Upper lobe of left lung (tissue), 4 donors: ENCODE data around the gene BRAF.

Experiments used
- CTCF ChIP-seq, 6 experiments: fragments of 450-650 bp in 4 of 6; fragments of 200-600 bp in 2 of 6; sonication (generic) in 2 of 6; IDR thresholded peaks; one replicate each; pipeline ENCODE4 v1.5.1; 2016 to 2019; ENCODE audit warnings: antibody characterized with exemption in 6 of 6
- EP300 ChIP-seq, 4 donors: sonication (generic); formaldehyde crosslinking; IDR thresholded peaks; one replicate each; pipeline ENCODE4 v1.5.1; 2017; ENCODE audit warnings: antibody characterized with exemption in 4 of 4, control low read depth in 2 of 4
- POLR2A ChIP-seq, 4 donors: fragments of 450-650 bp; IDR thresholded peaks; one replicate each; pipeline ENCODE4 v1.5.1; 2016 to 2017; ENCODE audit warnings: antibody characterized with exemption in 4 of 4, mild to moderate bottlenecking in 2 of 4
- POLR2AphosphoS5 ChIP-seq, 2 donors: sonication (generic); formaldehyde crosslinking; IDR thresholded peaks; one replicate each; pipeline ENCODE4 v1.5.1; 2017; ENCODE audit warnings: antibody characterized with exemption in 2 of 2

GRCh38 chr7:140774371-140774770, 150.4 kb downstream of the BRAF start:
- TF ChIP-seq POLR2AphosphoS5 (IDR thresholded peaks at IDR 0.05): no peak
- TF ChIP-seq CTCF (IDR thresholded peaks at IDR 0.05): no peak
- TF ChIP-seq POLR2A (IDR thresholded peaks at IDR 0.05): no peak
- TF ChIP-seq EP300 (IDR thresholded peaks at IDR 0.05): no peak
